ENCODE measurements around the gene SAP25. TPM values are rescaled to one million over a fixed set of nuclear protein-coding genes. Genes with fewer than 3 reads are reported as not detected.

SAP25 gene
- total and polyA plus RNA-seq, 2 of the 8 experiments (the other 6 are each of a cell fraction or from before 2014, with no cell fraction given), result 3.6 to 5.8 TPM

DNA sequence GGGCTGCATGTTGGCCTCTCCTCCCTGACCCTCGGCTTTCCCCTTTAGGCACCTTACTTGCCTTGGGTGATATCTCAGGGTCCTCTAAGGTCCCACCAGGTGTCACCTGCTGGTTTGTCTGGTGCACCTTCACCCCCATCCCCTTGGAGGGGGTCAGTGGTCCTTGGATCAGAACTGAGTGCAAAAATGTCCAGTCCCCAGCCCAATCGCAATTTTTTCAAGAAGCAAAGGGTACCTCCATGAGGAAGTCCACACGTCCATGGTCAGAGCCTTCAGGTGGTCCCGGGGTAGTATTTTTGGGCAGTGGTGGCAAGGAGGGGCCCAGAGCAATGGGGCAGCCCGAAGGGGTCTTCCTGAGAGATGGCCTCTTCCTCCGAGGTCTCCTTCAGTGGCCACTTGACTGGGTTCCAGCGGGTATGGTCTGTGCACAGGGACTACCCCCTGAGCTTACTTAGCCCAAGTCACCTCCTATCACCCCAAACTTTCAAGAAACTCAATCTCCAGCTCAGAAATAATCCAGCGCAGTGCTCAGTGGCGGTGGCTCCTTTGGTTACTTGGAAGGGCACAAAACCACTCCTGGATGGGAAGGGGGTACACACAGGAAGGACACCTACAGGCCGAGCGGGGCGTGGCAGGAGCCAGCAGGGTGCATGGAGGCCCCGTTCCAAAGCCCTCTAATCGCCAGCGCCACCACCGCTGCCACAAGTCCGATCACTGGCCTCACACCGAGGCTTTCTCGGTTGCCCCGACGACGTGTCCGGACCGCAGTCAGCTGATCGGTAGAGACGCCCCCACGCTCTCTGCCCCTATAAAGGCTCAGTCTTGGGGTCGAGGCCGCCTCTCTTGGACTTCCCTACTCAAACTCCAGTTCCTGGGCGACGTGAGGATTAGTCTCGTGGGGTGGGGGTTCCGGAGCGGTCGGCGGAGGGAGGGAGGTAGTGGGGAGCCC is 4.5 kb downstream of the SAP25 start (continued):
- TF ChIP-seq, protein P1, sequence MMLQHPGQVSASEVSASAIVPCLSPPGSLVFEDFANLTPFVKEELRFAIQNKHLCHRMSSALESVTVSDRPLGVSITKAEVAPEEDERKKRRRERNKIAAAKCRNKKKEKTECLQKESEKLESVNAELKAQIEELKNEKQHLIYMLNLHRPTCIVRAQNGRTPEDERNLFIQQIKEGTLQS (IDR thresholded peaks at IDR 0.05; ENCODE audit: insufficient read depth, low read depth, low read length), result 0 out of 2 replicates have a peak, but pooled peaks have one; percentile 4
- TF ChIP-seq SP2 (IDR thresholded peaks at IDR 0.05; ENCODE audit: low read length), result no peak
- no peak for TF ChIP-seq SRF (IDR thresholded peaks at IDR 0.05; ENCODE audit: low read depth, low read length)
- TF ChIP-seq BRCA1 (IDR thresholded peaks at IDR 0.05; ENCODE audit: low read depth, low read length), result no peak
- TF ChIP-seq CHD1 (IDR thresholded peaks at IDR 0.05; ENCODE audit: low read depth, low read length), result no peak
- TF ChIP-seq SP1 (IDR thresholded peaks at IDR 0.05; ENCODE audit: low read depth, low read length), result no peak
- no peak for TF ChIP-seq TCF12 (IDR thresholded peaks at IDR 0.05; ENCODE audit: low read depth, low read length)
- no peak for TF ChIP-seq RFX5 (IDR thresholded peaks at IDR 0.05; ENCODE audit: borderline replicate concordance, low read depth, low read length)
- TF ChIP-seq, protein P2, sequence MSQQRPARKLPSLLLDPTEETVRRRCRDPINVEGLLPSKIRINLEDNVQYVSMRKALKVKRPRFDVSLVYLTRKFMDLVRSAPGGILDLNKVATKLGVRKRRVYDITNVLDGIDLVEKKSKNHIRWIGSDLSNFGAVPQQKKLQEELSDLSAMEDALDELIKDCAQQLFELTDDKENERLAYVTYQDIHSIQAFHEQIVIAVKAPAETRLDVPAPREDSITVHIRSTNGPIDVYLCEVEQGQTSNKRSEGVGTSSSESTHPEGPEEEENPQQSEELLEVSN (IDR thresholded peaks at IDR 0.05), result peak; percentile 33
- no peak for TF ChIP-seq CBX8 (IDR thresholded peaks at IDR 0.05; ENCODE audit: borderline replicate concordance, low read depth, low read length)
- TF ChIP-seq RBBP5 (IDR thresholded peaks at IDR 0.05; ENCODE audit: borderline replicate concordance, low read depth, low read length), result no peak
- peak; percentile 46; the same call in 1 of the 2 replicates for TF ChIP-seq GABPA (IDR thresholded peaks at IDR 0.05; ENCODE audit: borderline replicate concordance, insufficient read depth, low read length)
- no peak for TF ChIP-seq TEAD4 (IDR thresholded peaks at IDR 0.05; ENCODE audit: low read depth, low read length)
- no peak for TF ChIP-seq JUN (IDR thresholded peaks at IDR 0.05; ENCODE audit: low read depth, low read length)
- no peak for TF ChIP-seq ZNF274 (IDR thresholded peaks at IDR 0.05; ENCODE audit: borderline replicate concordance, extremely low read depth, low read length)
- TF ChIP-seq CBX5 (IDR thresholded peaks at IDR 0.05; ENCODE audit: low read depth, low read length), result no peak
- peak; percentile 34 to 39; a peak in 3 of 4 replicates for TF ChIP-seq RAD21 (IDR thresholded peaks at IDR 0.05 in 1 of 2, conservative IDR thresholded peaks at IDR 0.05 in 1 of 2; ENCODE audit: low read depth in 2 of 2, low read length in 2 of 2)
- no peak for TF ChIP-seq BACH1 (IDR thresholded peaks at IDR 0.05; ENCODE audit: low read length)
- TF ChIP-seq RXRA (IDR thresholded peaks at IDR 0.05; ENCODE audit: insufficient read depth, low read depth, low read length), result no peak
- TF ChIP-seq PHF8 (conservative IDR thresholded peaks at IDR 0.05; ENCODE audit: low read depth, low read length), result no peak; the same call in 1 of the 2 replicates
- no peak for TF ChIP-seq SP4 (IDR thresholded peaks at IDR 0.05; ENCODE audit: low read length)
- peak; percentile 73 for TF ChIP-seq POLR2AphosphoS5 (IDR thresholded peaks at IDR 0.05; ENCODE audit: low read depth, low read length)
- peak; percentile 27; the same call in 1 of the 2 replicates for TF ChIP-seq GTF2F1 (IDR thresholded peaks at IDR 0.05; ENCODE audit: borderline replicate concordance, low read depth, low read length)
